ENCODE results near the gene YRDC. TPM values are rescaled to one million over a fixed set of nuclear protein-coding genes. Genes with fewer than 3 reads are reported as not detected.

YRDC gene
- total RNA-seq, 1 experiment from 2014 or later, result 24.6 TPM

- CTCF ChIA-PET, result interaction anchor here (1.6 to 3.3 kb wide), 2 partner anchors 9 to 42 kb away, joined by 4 to 11 read pairs; partner anchors contain the start of gene MTF1
- H3K27me3 Mint-ChIP-seq (ENCODE audit: low read depth), result no peaks in the 10 kb centered on the region
- TF ChIP-seq ZNF138 (CRISPR knock-in tag; conservative IDR thresholded peaks at IDR 0.05) (no peak), ZNF281 (CRISPR knock-in tag; IDR thresholded peaks at IDR 0.05) (no peak), STAT6 (CRISPR knock-in tag; conservative IDR thresholded peaks at IDR 0.05; ENCODE audit: low read depth) (no peak), ZNF425 (CRISPR knock-in tag; conservative IDR thresholded peaks at IDR 0.05) (no peak), E2F1 (CRISPR knock-in tag; IDR thresholded peaks at IDR 0.05) (no peak), ZNF416 (CRISPR knock-in tag; IDR thresholded peaks at IDR 0.05) (no peak), ARID4B (CRISPR knock-in tag; IDR thresholded peaks at IDR 0.05; ENCODE audit: borderline replicate concordance) (no peak), USF2 (CRISPR knock-in tag; IDR thresholded peaks at IDR 0.05) (no peak), IRF2 (CRISPR knock-in tag; IDR thresholded peaks at IDR 0.05; ENCODE audit: borderline replicate concordance, low read depth) (no peak), PRDM15 (CRISPR knock-in tag; IDR thresholded peaks at IDR 0.05) (no peak), ZNF396 (CRISPR knock-in tag; IDR thresholded peaks at IDR 0.05; ENCODE audit: borderline replicate concordance) (no peak), JAZF1 (CRISPR knock-in tag; IDR thresholded peaks at IDR 0.05) (no peak), NFE2L1 (CRISPR knock-in tag; IDR thresholded peaks at IDR 0.05) (no peak), ELF4 (CRISPR knock-in tag; IDR thresholded peaks at IDR 0.05; ENCODE audit: low read depth) (no peak), EMX1 (CRISPR knock-in tag; IDR thresholded peaks at IDR 0.05) (no peak), NFATC4 (CRISPR knock-in tag; IDR thresholded peaks at IDR 0.05) (no peak), ZNF121 (CRISPR knock-in tag; IDR thresholded peaks at IDR 0.05) (no peak), ATF1 (CRISPR knock-in tag; IDR thresholded peaks at IDR 0.05) (no peak), SOX15 (CRISPR knock-in tag; IDR thresholded peaks at IDR 0.05) (no peak), ZNF263 (CRISPR knock-in tag; IDR thresholded peaks at IDR 0.05; ENCODE audit: low read depth) (no peak)
Observed at GRCh38 chr1:37817481-37817880, 9.5 kb upstream of the YRDC start.

More at GRCh38 chr1:37817481-37817880, 9.5 kb upstream of the YRDC start:
- ATAC-seq (peak; percentile 97), DNase-seq (ENCODE audit: low spot score) (peak; percentile 25)
- Mint-ChIP-seq H3K4me3 (no peak overlapping the region), H3K9me3 (no peaks in the 10 kb centered on the region), H3K4me1 (no peaks in the 10 kb centered on the region), H3K36me3 (peaks cover 17% of the 10 kb centered on the region), H3K27ac (no peak overlapping the region)
- POLR2A ChIA-PET, result no interaction called here
